Head of caudate nucleus (tissue), 42 donors: Measurements from ENCODE around the gene ADGRV1.
"Not testable (repeated sequence)": the region's sequence is repeated elsewhere in the genome, so short reads cannot be mapped to it uniquely, and the experiment has no call there.

Experiments used
- DNase-seq, 42 donors: peaks; one replicate each; pipeline versions ENCODE4 v3.0.0 to v3.0.0-alpha.2; 2020 to 2021; ENCODE audit warnings: mixed read lengths in 7 of 42
- intact Hi-C: fragments of 100-400 bp; cut with DNase I; formaldehyde crosslinking; loops from one replicate; pipeline ENCODE4 v1.15.0; 2022

The ADGRV1 gene

GRCh38 chr5:90628492-90628891 lies 69.9 kb downstream of the ADGRV1 start:
- intact Hi-C loops, result no loop called here
- DNase-seq, result no peak

GRCh38 chr5:90632791-90633190 lies 74.2 kb downstream of the ADGRV1 start:
- DNase-seq, result no peak
- intact Hi-C loops, result no loop called here

GRCh38 chr5:90636948-90637347 lies 78.4 kb downstream of the ADGRV1 start:
- intact Hi-C loops, result no loop called here
- DNase-seq, result no peak

- no peak for DNase-seq
- intact Hi-C loops, result no loop called here
Measured at GRCh38 chr5:90637731-90638130, 79.1 kb downstream of the ADGRV1 start.

- intact Hi-C loops, result no loop called here
Measured at GRCh38 chr5:90638878-90639277, 80.3 kb downstream of the ADGRV1 start.

GRCh38 chr5:90640484-90641059 lies 82.0 kb downstream of the ADGRV1 start:
- peak in 31 of 42 donors; percentile 2 to 69 (median 28) for DNase-seq
- intact Hi-C loops, result no loop called here

More at GRCh38 chr5:90638878-90639277, 80.3 kb downstream of the ADGRV1 start:
- no peak for DNase-seq

GRCh38 chr5:90641528-90641927 lies 82.9 kb downstream of the ADGRV1 start:
- DNase-seq, result no peak
- intact Hi-C loops, result no loop called here

GRCh38 chr5:90642706-90643229 lies 84.2 kb downstream of the ADGRV1 start:
- intact Hi-C loops, result no loop called here
- DNase-seq, result no peak

- intact Hi-C loops, result no loop called here
- DNase-seq, result no peak
Measured at GRCh38 chr5:90644132-90644531, 85.5 kb downstream of the ADGRV1 start.

- intact Hi-C loops, result no loop called here
- DNase-seq, result no peak
Measured at GRCh38 chr5:90645024-90645610, 86.5 kb downstream of the ADGRV1 start.

GRCh38 chr5:90650767-90651166 lies 92.2 kb downstream of the ADGRV1 start:
- intact Hi-C loops, result no loop called here
- no peak for DNase-seq

- no peak for DNase-seq
- intact Hi-C loops, result no loop called here
Measured at GRCh38 chr5:90654215-90654614, 95.6 kb downstream of the ADGRV1 start.

- no peak for DNase-seq
- intact Hi-C loops, result no loop called here
Measured at GRCh38 chr5:90655423-90655822, 96.8 kb downstream of the ADGRV1 start.

- intact Hi-C loops, result no loop called here
- no peak for DNase-seq
Measured at GRCh38 chr5:90657030-90657429, 98.4 kb downstream of the ADGRV1 start.

GRCh38 chr5:90657788-90658187 lies 99.2 kb downstream of the ADGRV1 start:
- no peak for DNase-seq
- intact Hi-C loops, result no loop called here

GRCh38 chr5:90658620-90659019 lies 100.0 kb downstream of the ADGRV1 start:
- intact Hi-C loops, result no loop called here
- DNase-seq, result no peak

GRCh38 chr5:90668079-90668565 lies 109.5 kb downstream of the ADGRV1 start:
- DNase-seq, intact Hi-C loops: not testable (repeated sequence)

GRCh38 chr5:90675222-90675621 lies 116.6 kb downstream of the ADGRV1 start:
- peak in 11 of 42 donors; percentile 4 to 56 (median 23) for DNase-seq
- intact Hi-C loops, result no loop called here

GRCh38 chr5:90680921-90681563 lies 122.4 kb downstream of the ADGRV1 start:
- DNase-seq, result peak in 4 of 42 donors; percentile 10 to 48 (median 17)
- intact Hi-C loops, result no loop called here

- no peak for DNase-seq
- intact Hi-C loops, result no loop called here
Measured at GRCh38 chr5:90682278-90682677, 123.7 kb downstream of the ADGRV1 start.
